ENCODE results near the gene GSTO1.

The GSTO1 gene

GRCh38 chr10:104311184-104311720 is 56.6 kb downstream of the GSTO1 start:
- H3K27me3 ChIP-seq (ENCODE audit: control insufficient read depth in 1 of 2, insufficient read depth in 2 of 2, low read length in 2 of 2) = no peaks in the 10 kb centered on the region
- H3K9ac ChIP-seq (ENCODE audit: low read length) = no peak overlapping the region
- H3K9me3 ChIP-seq (ENCODE audit: low read length) = no peaks in the 10 kb centered on the region
- peaks cover 52% of the 10 kb centered on the region for H3K36me3 ChIP-seq (ENCODE audit: insufficient read depth, low read length)
- no peak overlapping the region for H3K4me3 ChIP-seq (ENCODE audit: low read depth in 1 of 2, low read length in 2 of 2)
- no peaks in the 10 kb centered on the region for H3K4me1 ChIP-seq (ENCODE audit: insufficient read depth, low read length)
- no peak overlapping the region for H3K27ac ChIP-seq (ENCODE audit: low read depth, low read length)

GRCh38 chr10:104314591-104315485 is 60.1 kb downstream of the GSTO1 start:
- Histone ChIP-seq H3K4me3 (ENCODE audit: low read depth in 1 of 2, low read length in 2 of 2) (no peak overlapping the region), H3K27ac (ENCODE audit: low read depth, low read length) (no peak overlapping the region), H3K27me3 (ENCODE audit: control insufficient read depth in 1 of 2, insufficient read depth in 2 of 2, low read length in 2 of 2) (no peaks in the 10 kb centered on the region), H3K36me3 (ENCODE audit: insufficient read depth, low read length) (peaks cover 52% of the 10 kb centered on the region), H3K4me1 (ENCODE audit: insufficient read depth, low read length) (peaks cover 28% of the 10 kb centered on the region), H3K9me3 (ENCODE audit: low read length) (no peaks in the 10 kb centered on the region), H3K9ac (ENCODE audit: low read length) (no peak overlapping the region)

DNA sequence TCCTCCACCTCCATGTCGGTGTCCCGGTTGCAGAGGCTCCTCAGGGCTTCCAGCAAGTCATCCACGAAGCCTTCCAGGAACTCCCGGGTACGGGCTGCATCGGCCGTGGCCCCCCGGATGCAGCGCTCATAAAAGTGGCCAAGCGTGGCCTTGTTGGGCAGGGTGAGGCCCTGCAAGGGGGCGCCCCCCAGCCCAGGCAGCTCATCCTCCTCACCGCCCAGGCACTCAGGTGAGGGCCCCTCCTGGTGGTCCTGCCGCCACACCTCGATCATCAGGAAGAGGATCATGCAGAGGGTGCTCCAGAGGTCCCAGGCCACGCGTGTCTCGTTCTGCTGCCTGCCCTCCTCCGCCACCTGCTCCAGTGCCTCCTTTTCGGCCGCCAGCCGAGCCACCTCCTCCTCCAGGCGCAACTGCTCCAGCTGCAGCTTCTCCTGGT is 60.8 kb downstream of the GSTO1 start:
- Histone ChIP-seq H3K4me1 (ENCODE audit: insufficient read depth, low read length) (peaks cover 28% of the 10 kb centered on the region), H3K9ac (ENCODE audit: low read length) (no peak overlapping the region), H3K36me3 (ENCODE audit: insufficient read depth, low read length) (peaks cover 47% of the 10 kb centered on the region), H3K4me3 (ENCODE audit: low read depth in 1 of 2, low read length in 2 of 2) (no peak overlapping the region), H3K27ac (ENCODE audit: low read depth, low read length) (no peak overlapping the region), H3K9me3 (ENCODE audit: low read length) (no peaks in the 10 kb centered on the region), H3K27me3 (ENCODE audit: control insufficient read depth in 1 of 2, insufficient read depth in 2 of 2, low read length in 2 of 2) (no peaks in the 10 kb centered on the region)

DNA sequence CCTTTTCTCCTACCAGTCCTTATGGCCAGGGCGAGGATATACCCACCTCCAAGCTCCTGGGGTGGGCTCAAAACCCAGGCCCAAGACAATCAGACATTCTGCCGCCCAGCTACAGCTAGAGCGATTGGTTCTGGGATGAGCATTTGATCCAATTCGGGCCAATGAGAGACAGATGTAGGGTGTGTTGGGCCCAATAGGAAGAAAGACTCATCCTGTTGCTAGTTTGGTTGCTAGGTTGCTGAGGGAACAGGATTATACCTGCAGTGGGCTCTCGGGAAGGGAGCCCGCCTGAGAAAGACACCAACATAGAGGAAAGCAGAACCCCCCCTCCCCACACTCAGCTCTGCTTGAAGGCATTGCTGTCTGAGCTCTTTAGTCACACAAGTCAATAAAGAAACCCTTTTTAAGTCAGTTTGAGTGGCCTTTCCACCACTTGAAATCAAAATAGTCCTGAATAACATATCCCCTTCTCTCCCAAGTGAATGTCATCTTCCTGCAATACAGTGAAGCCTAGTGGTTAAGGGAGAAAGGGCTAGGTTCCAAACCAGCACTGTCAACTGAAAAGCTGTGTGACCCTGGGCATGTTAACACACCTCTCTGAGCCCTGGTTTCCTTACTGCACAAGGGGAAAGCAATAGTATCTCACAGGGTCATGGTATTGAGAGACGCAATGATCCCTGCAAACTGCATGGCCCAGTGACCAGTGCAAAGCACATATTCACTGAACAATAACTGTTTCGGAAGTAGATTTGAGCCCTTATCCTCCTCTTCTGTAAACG is 61.8 kb downstream of the GSTO1 start:
- Histone ChIP-seq H3K9me3 (ENCODE audit: low read length) (no peaks in the 10 kb centered on the region), H3K27ac (ENCODE audit: low read depth, low read length) (no peak overlapping the region), H3K9ac (ENCODE audit: low read length) (no peak overlapping the region), H3K27me3 (ENCODE audit: control insufficient read depth in 1 of 2, insufficient read depth in 2 of 2, low read length in 2 of 2) (no peaks in the 10 kb centered on the region), H3K36me3 (ENCODE audit: insufficient read depth, low read length) (peaks cover 43% of the 10 kb centered on the region), H3K4me3 (ENCODE audit: low read depth in 1 of 2, low read length in 2 of 2) (no peak overlapping the region), H3K4me1 (ENCODE audit: insufficient read depth, low read length) (peaks cover 36% of the 10 kb centered on the region)

All from muscle layer of colon (tissue), 2 donors.